Endothelial cell of umbilical vein (primary cell): ENCODE data around the gene DLST. TPM values are rescaled to one million over a fixed set of nuclear protein-coding genes. Genes with fewer than 3 reads are reported as not detected.

ENCODE experiments used
- BruUV-seq: library from RNA; stranded (reverse); fragments of 400-500 nt; replicated peaks from 2 replicates; lab custom pipeline; 2021; lab: Mats Ljungman, UMichigan
- CTCF ChIA-PET: fragments of 300-600, 350-600 bp; sonication (Branson Sonifier 250); formaldehyde crosslinking; loops from one replicate; lab custom pipeline; 2021; ENCODE audit warnings: antibody characterized with exemption, inconsistent platforms; lab: Charles Lee
- POLR2A ChIA-PET: fragments of 300-600, 350-600 bp; sonication (Branson Sonifier 250); formaldehyde crosslinking; loops from one replicate; lab custom pipeline; 2021; ENCODE audit warnings: antibody characterized with exemption, inconsistent platforms; lab: Charles Lee
- DNase-seq: peaks from one replicate; pipeline ENCODE4 v3.0.0-alpha.2; 2011; ENCODE audit warnings: low read depth, low spot score
- FAIRE-seq: peaks from 2 replicates; lab custom pipeline; 2011; peaks lifted over from hg19 to GRCh38; lab: Jason Lieb, UNC
- H2AFZ ChIP-seq: 2 replicates; pipeline ENCODE4 v1.6.0; 2012; ENCODE audit warnings: low read depth, low read length, control low read depth, inconsistent platforms
- H3K27ac ChIP-seq: 2 replicates; pipeline ENCODE4 v1.5.1; 2011; ENCODE audit warnings: low read depth, mild to moderate bottlenecking, control low read depth, low read length, moderate library complexity; ENCODE audit not compliant: insufficient read depth
- H3K27me3 ChIP-seq, 2 experiments: 2 replicates each; pipeline versions ENCODE4 v1.6.0 to v1.6.1; 2011; ENCODE audit warnings: low read length in 2 of 2, mixed read lengths in 1 of 2; ENCODE audit not compliant: control insufficient read depth in 2 of 2, insufficient read depth in 2 of 2
- H3K36me3 ChIP-seq, 2 experiments: 2 replicates in 1 of 2; 3 replicates in 1 of 2; pipeline ENCODE4 v1.5.1; 2011; ENCODE audit warnings: low read length in 2 of 2, mild to moderate bottlenecking in 1 of 2, moderate library complexity in 1 of 2; ENCODE audit not compliant: control insufficient read depth in 2 of 2, insufficient read depth in 2 of 2; ENCODE audit errors: extremely low read depth in 1 of 2
- H3K4me1 ChIP-seq: 3 replicates; pipeline ENCODE4 v1.5.1; 2011; ENCODE audit warnings: mild to moderate bottlenecking, low read length; ENCODE audit not compliant: control insufficient read depth, insufficient read depth; ENCODE audit errors: extremely low read depth
- H3K4me2 ChIP-seq: 2 replicates; pipeline ENCODE4 v1.6.1; 2011; ENCODE audit warnings: low read length, control low read depth, mixed read lengths; ENCODE audit not compliant: insufficient read depth
- H3K4me3 ChIP-seq, 3 experiments: fragments of 200-600 bp in 1 of 3; sonication (generic), shearing (Covaris generic) in 1 of 3; replicated peaks in 1 of 3; 2 replicates each; pipeline ENCODE4 v1.5.1; 2011 to 2016; ENCODE audit warnings: control low read depth in 3 of 3, low read length in 3 of 3, mild to moderate bottlenecking in 2 of 3, inconsistent platforms in 1 of 3, low read depth in 1 of 3, moderate library complexity in 1 of 3; ENCODE audit not compliant: insufficient read depth in 1 of 3
- H3K79me2 ChIP-seq: 2 replicates; pipeline ENCODE4 v1.6.0; 2012; ENCODE audit warnings: low read length, inconsistent platforms; ENCODE audit not compliant: control insufficient read depth, insufficient read depth
- H3K9ac ChIP-seq: replicated peaks from 2 replicates; pipeline ENCODE3; 2011; ENCODE audit warnings: low read length, control low read depth; ENCODE audit not compliant: insufficient read depth; ENCODE audit errors: extremely low read depth
- H3K9me1 ChIP-seq: replicated peaks from 3 replicates; pipeline ENCODE4 v1.6.0; 2011; ENCODE audit warnings: mild to moderate bottlenecking, low read length; ENCODE audit not compliant: control insufficient read depth, insufficient read depth; ENCODE audit errors: extremely low read depth
- H3K9me3 ChIP-seq: replicated peaks from 2 replicates; pipeline ENCODE4 v1.5.1; 2012; ENCODE audit warnings: low read length, inconsistent platforms; ENCODE audit not compliant: control insufficient read depth, insufficient read depth
- H4K20me1 ChIP-seq: replicated peaks from 2 replicates; pipeline ENCODE3; 2011; ENCODE audit warnings: mild to moderate bottlenecking, low read length; ENCODE audit not compliant: control insufficient read depth, insufficient read depth; ENCODE audit errors: extremely low read depth
- EZH2 ChIP-seq: IDR thresholded peaks from 2 replicates; pipeline ENCODE4 v1.6.1; 2012; ENCODE audit warnings: borderline replicate concordance, low read depth, mild to moderate bottlenecking, moderate library complexity, low read length, inconsistent platforms; ENCODE audit not compliant: severe bottlenecking
- FOS ChIP-seq: IDR thresholded peaks from 2 replicates; pipeline ENCODE4 v1.6.1; 2011; ENCODE audit warnings: mild to moderate bottlenecking, low read length, moderate library complexity, borderline replicate concordance; ENCODE audit not compliant: insufficient read depth
- GATA2 ChIP-seq: IDR thresholded peaks from 2 replicates; pipeline ENCODE4 v1.7.0; 2011; ENCODE audit warnings: low read depth, mild to moderate bottlenecking, moderate library complexity, mixed read lengths, low read length; ENCODE audit not compliant: insufficient read length, insufficient read depth
- JUN ChIP-seq: IDR thresholded peaks from 2 replicates; pipeline ENCODE4 v1.6.1; 2011; ENCODE audit warnings: borderline replicate concordance, low read depth; ENCODE audit not compliant: insufficient read length, insufficient read depth
- MAX ChIP-seq: IDR thresholded peaks from 2 replicates; pipeline ENCODE4 v1.6.1; 2011; ENCODE audit not compliant: insufficient read depth, insufficient read length
- MYC ChIP-seq: IDR thresholded peaks from one replicate; pipeline ENCODE4 v1.6.1; 2011; ENCODE audit warnings: mild to moderate bottlenecking, low read depth, low read length
- POLR2A ChIP-seq: IDR thresholded peaks from 2 replicates; pipeline ENCODE4 v1.6.1; 2012; ENCODE audit warnings: low read depth, mild to moderate bottlenecking, control low read depth, low read length
- POLR2AphosphoS5 ChIP-seq: IDR thresholded peaks from 2 replicates; pipeline ENCODE4 v1.6.1; 2012; ENCODE audit warnings: low read depth, mild to moderate bottlenecking, control low read depth, low read length, moderate library complexity; ENCODE audit not compliant: insufficient read depth
- dilution Hi-C: fragments of 300-500 bp; cut with MboI; formaldehyde crosslinking; loops from one replicate; pipeline ENCODE4 v1.15.0; 2019; ENCODE audit warnings: low sequenced_read_pairs; ENCODE audit not compliant: extremely low pct_ligation_motif_present
- intact Hi-C: fragments of 100-400 bp; cut with micrococcal nuclease; formaldehyde crosslinking; loops from one replicate; pipeline ENCODE4 v1.10.0; 2022
- polyA plus RNA-seq, 4 experiments: library from polyadenylated mRNA; depleted of rRNA in 3 of 4; stranded (reverse) in 3 of 4; unstranded in 1 of 4; fragments of >200 nt; gene quantifications; 2 replicates each; pipeline versions ENCODE4 v1.2.1 to v1.2.3, GENCODE V29; 2011 to 2012; ENCODE audit warnings: missing spikeins in 1 of 4
- total RNA-seq: library from RNA; stranded (reverse); gene quantifications from 2 replicates; pipeline ENCODE4 v1.2.3, GENCODE V29; 2021
- TF ChIP-seq, protein P1 (sequence below), 2 donors: IDR thresholded peaks; 1 replicate in 1 of 2; 2 replicates in 1 of 2; pipeline ENCODE4 v1.5.1; 2011; ENCODE audit warnings: low read length in 2 of 2, mild to moderate bottlenecking in 2 of 2, moderate library complexity in 2 of 2, control low read depth in 1 of 2, inconsistent platforms in 1 of 2, low read depth in 1 of 2; ENCODE audit not compliant: insufficient read depth in 1 of 2; ENCODE audit errors: extremely low read depth in 1 of 2

DLST gene
- total and polyA plus RNA-seq, 2 donors (not counting 3 experiments of a cell fraction or from before 2014, with no cell fraction given), result 98.4 to 110 TPM

- DNase-seq, result no peak
- CTCF ChIA-PET, result interaction anchor here (0.9 to 2.4 kb wide), 9 partner anchors 11 to 179 kb away, joined by 3 to 23 read pairs (median 5); partner anchors contain the start of gene RPS6KL1
- H2AFZ ChIP-seq, result no peak overlapping the region
Observed at GRCh38 chr14:74938531-74939495, 57.1 kb downstream of the DLST start.

More at GRCh38 chr14:74938531-74939495, 57.1 kb downstream of the DLST start:
- TF ChIP-seq FOS (no peak), GATA2 (no peak), EZH2 (no peak), JUN (no peak), MAX (no peak), POLR2AphosphoS5 (no peak), MYC (no peak), POLR2A (no peak)
- TF ChIP-seq, protein P1, sequence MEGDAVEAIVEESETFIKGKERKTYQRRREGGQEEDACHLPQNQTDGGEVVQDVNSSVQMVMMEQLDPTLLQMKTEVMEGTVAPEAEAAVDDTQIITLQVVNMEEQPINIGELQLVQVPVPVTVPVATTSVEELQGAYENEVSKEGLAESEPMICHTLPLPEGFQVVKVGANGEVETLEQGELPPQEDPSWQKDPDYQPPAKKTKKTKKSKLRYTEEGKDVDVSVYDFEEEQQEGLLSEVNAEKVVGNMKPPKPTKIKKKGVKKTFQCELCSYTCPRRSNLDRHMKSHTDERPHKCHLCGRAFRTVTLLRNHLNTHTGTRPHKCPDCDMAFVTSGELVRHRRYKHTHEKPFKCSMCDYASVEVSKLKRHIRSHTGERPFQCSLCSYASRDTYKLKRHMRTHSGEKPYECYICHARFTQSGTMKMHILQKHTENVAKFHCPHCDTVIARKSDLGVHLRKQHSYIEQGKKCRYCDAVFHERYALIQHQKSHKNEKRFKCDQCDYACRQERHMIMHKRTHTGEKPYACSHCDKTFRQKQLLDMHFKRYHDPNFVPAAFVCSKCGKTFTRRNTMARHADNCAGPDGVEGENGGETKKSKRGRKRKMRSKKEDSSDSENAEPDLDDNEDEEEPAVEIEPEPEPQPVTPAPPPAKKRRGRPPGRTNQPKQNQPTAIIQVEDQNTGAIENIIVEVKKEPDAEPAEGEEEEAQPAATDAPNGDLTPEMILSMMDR (IDR thresholded peaks at IDR 0.05; ENCODE audit: extremely low read depth in 1 of 2, insufficient read depth in 1 of 2, low read depth in 1 of 2, low read length in 2 of 2), result no peak
- no peak for FAIRE-seq
- no peak overlapping the region for H3K4me3 ChIP-seq
- H3K9me3 ChIP-seq, result no peaks in the 10 kb centered on the region
- no peaks in the 10 kb centered on the region for H3K79me2 ChIP-seq
- BruUV-seq, result no TSS peak
- H3K9me1 ChIP-seq, result no peaks in the 10 kb centered on the region
- POLR2A ChIA-PET, result interaction anchor here (1.0 to 1.1 kb wide), 3 partner anchors 21 to 149 kb away, joined by 3 read pairs; no protein-coding TSS in a partner anchor
- no peak overlapping the region for H3K27ac ChIP-seq
- dilution Hi-C loops, result no loop called here
- no peak overlapping the region for H3K9ac ChIP-seq
- H3K36me3 ChIP-seq, result peaks cover 7 to 8% of the 10 kb centered on the region in 2 experiments
- H3K4me2 ChIP-seq, result no peak overlapping the region
- H3K4me1 ChIP-seq, result peaks cover 38% of the 10 kb centered on the region
- no peaks in the 10 kb centered on the region for H4K20me1 ChIP-seq
- intact Hi-C loops, result no loop called here
- H3K27me3 ChIP-seq, result no peaks in the 10 kb centered on the region
